Peyer's patch (tissue), 4 donors: ENCODE measurements around the gene NAA10. TPM values are rescaled to one million over a fixed set of nuclear protein-coding genes. Genes with fewer than 3 reads are reported as not detected.

Experiments used
- DNase-seq, 3 donors: peaks; one replicate each; pipeline ENCODE4 v3.0.0-alpha.2; 2017 to 2019
- H3K27ac ChIP-seq, 4 donors: fragments of 200-600 bp; sonication (generic); one replicate each; pipeline ENCODE4 v1.5.1; 2016 to 2019
- H3K27me3 ChIP-seq, 2 donors: fragments of 200-600 bp; sonication (generic); one replicate each; pipeline ENCODE4 v1.5.1; 2019
- H3K36me3 ChIP-seq, 3 donors: fragments of 200-600 bp; sonication (generic); one replicate each; pipeline ENCODE4 v1.5.1; 2016 to 2019
- H3K4me1 ChIP-seq, 4 donors: fragments of 200-600 bp; sonication (generic); one replicate each; pipeline ENCODE4 v1.5.1; 2016 to 2019
- H3K4me3 ChIP-seq, 4 donors: fragments of 200-600 bp; sonication (generic); 1 replicate in 3 of 4; 2 replicates in 1 of 4; pipeline ENCODE4 v1.5.1; 2016 to 2019; ENCODE audit warnings: mild to moderate bottlenecking in 1 of 4
- H3K9me3 ChIP-seq, 4 donors: fragments of 200-600 bp; sonication (generic); one replicate each; pipeline ENCODE4 v1.5.1; 2016 to 2019; ENCODE audit warnings: mild to moderate bottlenecking in 1 of 4
- CTCF ChIP-seq, 6 experiments: fragments of 450-650 bp in 4 of 6; fragments of 200-600 bp in 2 of 6; sonication (generic) in 1 of 6; IDR thresholded peaks; one replicate each; pipeline ENCODE4 v1.5.1; 2017 to 2019; ENCODE audit warnings: antibody characterized with exemption in 6 of 6, mild to moderate bottlenecking in 3 of 6, moderate library complexity in 1 of 6
- POLR2A ChIP-seq, 2 donors: fragments of 450-650 bp; IDR thresholded peaks; one replicate each; pipeline ENCODE4 v1.5.1; 2017; ENCODE audit warnings: antibody characterized with exemption in 2 of 2, mild to moderate bottlenecking in 2 of 2, moderate library complexity in 2 of 2
- total RNA-seq, 4 donors: library from RNA; depleted of rRNA; stranded (reverse); fragments of >200 nt; gene quantifications; one replicate each; pipeline ENCODE4 v1.1.0, GENCODE V29; 2016

The NAA10 gene
- total RNA-seq, 4 donors from 2014 or later, result 32.9 to 118 (median 54.1) TPM

- Histone ChIP-seq H3K36me3 (peaks cover 0 to 2% (median 0%) of the 10 kb centered on the region in 3 donors), H3K27ac (peak overlapping the region; percentile 99 to 100 (median 99)), H3K27me3 (no peaks in the 10 kb centered on the region), H3K9me3 (no peaks in the 10 kb centered on the region), H3K4me3 (peak overlapping the region; percentile 70 to 85 (median 79)), H3K4me1 (peaks cover 0 to 45% (median 15%) of the 10 kb centered on the region in 4 donors)
- TF ChIP-seq CTCF (IDR thresholded peaks at IDR 0.05), result no peak
- TF ChIP-seq POLR2A (IDR thresholded peaks at IDR 0.05), result no peak
- DNase-seq, result peak in 2 of 3 donors; percentile 61 to 76
These were observed 33.9 kb upstream of the NAA10 start for GRCh38 chrX:153968754-153969124.

- Histone ChIP-seq H3K27me3 (no peaks in the 10 kb centered on the region), H3K27ac (peak overlapping the region; percentile 99 to 100 (median 99)), H3K4me3 (peak overlapping the region in 3 of 4 donors; percentile 70 to 85 (median 79)), H3K4me1 (peaks cover 0 to 41% (median 15%) of the 10 kb centered on the region in 4 donors), H3K36me3 (peaks cover 0 to 6% (median 0%) of the 10 kb centered on the region in 3 donors), H3K9me3 (no peaks in the 10 kb centered on the region)
- no peak for DNase-seq
- TF ChIP-seq CTCF (IDR thresholded peaks at IDR 0.05), result no peak
- TF ChIP-seq POLR2A (IDR thresholded peaks at IDR 0.05), result no peak
These were observed 33.4 kb upstream of the NAA10 start for GRCh38 chrX:153968255-153968654.

DNA sequence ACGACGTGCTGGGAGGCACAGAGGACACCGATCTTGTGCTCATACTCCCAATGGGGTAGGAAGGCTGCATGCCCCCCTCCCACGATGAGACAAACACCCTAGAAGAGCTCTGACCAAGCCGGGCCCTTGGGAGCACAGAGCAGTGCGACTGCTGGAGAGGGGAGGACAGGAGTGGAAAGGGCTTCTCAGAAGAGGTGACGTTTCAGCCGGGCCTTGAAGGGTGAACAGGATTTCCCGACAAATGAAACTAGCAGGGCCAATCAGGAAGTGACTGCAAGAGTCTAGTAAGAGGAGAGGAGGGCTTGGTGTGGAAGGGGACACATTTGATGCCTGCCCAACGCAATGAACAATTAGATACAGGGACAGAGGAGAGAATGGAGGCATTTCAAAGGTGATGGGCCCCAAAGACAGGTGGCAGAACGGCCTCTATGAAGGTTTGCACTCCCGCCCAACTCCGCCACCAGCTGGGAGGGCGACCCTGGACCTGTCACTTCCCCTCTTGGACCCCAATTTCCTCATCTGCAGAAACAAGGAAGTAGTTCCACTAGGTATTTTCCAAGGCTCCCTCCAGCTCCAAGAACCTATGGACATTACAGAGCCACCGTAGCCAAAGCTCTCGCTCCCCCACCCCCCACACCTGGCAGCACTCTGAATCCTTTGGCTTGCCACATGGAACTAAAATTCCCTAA, 32.8 kb upstream of the NAA10 start:
- Histone ChIP-seq H3K9me3 (no peaks in the 10 kb centered on the region), H3K27ac (peak overlapping the region; percentile 99 to 100 (median 99)), H3K4me3 (peak overlapping the region in 3 of 4 donors; percentile 20 to 70 (median 24)), H3K27me3 (no peaks in the 10 kb centered on the region), H3K4me1 (peaks cover 0 to 41% (median 15%) of the 10 kb centered on the region in 4 donors), H3K36me3 (peaks cover 0 to 12% (median 0%) of the 10 kb centered on the region in 3 donors)
- TF ChIP-seq POLR2A (IDR thresholded peaks at IDR 0.05) (no peak), CTCF (IDR thresholded peaks at IDR 0.05) (no peak)
- DNase-seq, result peak in 1 of 3 donors; percentile 38

DNA sequence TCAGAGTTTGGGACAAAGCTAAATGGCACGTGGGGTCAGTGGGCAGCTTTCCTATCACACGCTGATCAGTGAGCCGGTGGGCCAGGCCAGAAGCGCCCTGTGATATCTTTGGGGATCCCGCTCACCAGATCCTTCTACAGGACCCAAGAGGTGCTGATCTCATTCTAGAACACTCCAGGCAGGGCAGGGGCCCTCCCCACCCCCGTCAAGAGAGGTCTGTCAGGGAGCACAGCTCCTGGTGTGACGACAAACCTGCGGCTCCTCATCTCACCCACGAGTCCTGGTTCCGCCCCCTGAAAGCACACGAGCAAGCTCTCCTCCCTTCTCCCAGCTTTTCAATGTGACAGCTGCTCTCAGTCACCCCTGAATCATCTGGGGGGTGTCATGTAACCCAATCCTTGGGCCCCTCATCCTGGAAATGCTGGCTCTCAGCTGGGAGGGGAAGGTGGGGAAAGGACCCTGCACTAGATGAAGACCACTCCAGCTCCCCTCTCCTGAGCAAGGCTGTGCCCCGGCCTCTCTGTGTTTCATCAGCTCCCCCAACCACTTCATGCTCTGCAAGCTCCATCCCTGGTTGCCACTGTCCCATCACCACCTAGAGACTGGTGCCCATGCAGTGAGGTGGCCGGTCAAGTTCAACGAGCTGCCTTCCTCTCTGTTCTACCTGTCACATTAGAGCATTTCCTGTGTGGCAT, 32.2 kb upstream of the NAA10 start:
- no peak for DNase-seq

GRCh38 chrX:153966283-153966688, 31.4 kb upstream of the NAA10 start:
- peaks cover 0 to 41% (median 15%) of the 10 kb centered on the region in 4 donors for H3K4me1 ChIP-seq
- H3K9me3 ChIP-seq, result no peaks in the 10 kb centered on the region
- peak overlapping the region in 2 of 4 donors; percentile 99 for H3K27ac ChIP-seq
- H3K36me3 ChIP-seq, result peaks cover 0 to 25% (median 0%) of the 10 kb centered on the region in 3 donors
- no peak for DNase-seq
- TF ChIP-seq POLR2A (IDR thresholded peaks at IDR 0.05) (no peak), CTCF (IDR thresholded peaks at IDR 0.05) (no peak)
- no peak overlapping the region for H3K4me3 ChIP-seq
- H3K27me3 ChIP-seq, result no peaks in the 10 kb centered on the region

More for the DNA sequence above, 32.2 kb upstream of the NAA10 start:
- H3K4me3 ChIP-seq, result peak overlapping the region in 3 of 4 donors; percentile 20 to 70 (median 24)
- peak overlapping the region; percentile 99 to 100 (median 99) for H3K27ac ChIP-seq
- H3K27me3 ChIP-seq, result no peaks in the 10 kb centered on the region
- H3K36me3 ChIP-seq, result peaks cover 0 to 18% (median 0%) of the 10 kb centered on the region in 3 donors
- no peaks in the 10 kb centered on the region for H3K9me3 ChIP-seq
- peaks cover 0 to 41% (median 15%) of the 10 kb centered on the region in 4 donors for H3K4me1 ChIP-seq
- TF ChIP-seq POLR2A (IDR thresholded peaks at IDR 0.05) (no peak), CTCF (IDR thresholded peaks at IDR 0.05) (no peak)
